Central memory CD8-positive, alpha-beta T cell (primary cell): ENCODE data around the gene ZNRF2.

Source experiments
- ATAC-seq: fragments of 150-1000 bp; cut with Tn5 transposase; replicated peaks from 2 replicates; pipeline ENCODE4 v1.10.0; 2022; ENCODE audit warnings: mild to moderate bottlenecking, moderate FRiP score, moderate number of reproducible peaks; ENCODE audit not compliant: poor library complexity, severe bottlenecking; ENCODE audit errors: extremely low read depth
- DNase-seq, 2 donors: peaks; one replicate each; pipeline ENCODE4 v3.0.0; 2021; ENCODE audit warnings: low spot score in 2 of 2
- H3K27ac Mint-ChIP-seq: one replicate; pipeline ENCODE4 v1.8.0; 2022; ENCODE audit warnings: low read depth, mild to moderate bottlenecking, moderate library complexity, mixed read lengths
- H3K27me3 Mint-ChIP-seq: one replicate; pipeline ENCODE4 v1.8.0; 2022; ENCODE audit warnings: mixed read lengths
- H3K36me3 Mint-ChIP-seq: one replicate; pipeline ENCODE4 v1.8.0; 2022; ENCODE audit warnings: mild to moderate bottlenecking, moderate library complexity, mixed read lengths; ENCODE audit not compliant: insufficient read depth
- H3K4me1 Mint-ChIP-seq: one replicate; pipeline ENCODE4 v1.8.0; 2022; ENCODE audit warnings: mixed read lengths
- H3K4me3 Mint-ChIP-seq: one replicate; pipeline ENCODE4 v1.8.0; 2022; ENCODE audit warnings: mild to moderate bottlenecking, moderate library complexity, mixed read lengths
- H3K9me3 Mint-ChIP-seq: one replicate; pipeline ENCODE4 v1.8.0; 2022; ENCODE audit warnings: mixed read lengths

Gene ZNRF2

DNA sequence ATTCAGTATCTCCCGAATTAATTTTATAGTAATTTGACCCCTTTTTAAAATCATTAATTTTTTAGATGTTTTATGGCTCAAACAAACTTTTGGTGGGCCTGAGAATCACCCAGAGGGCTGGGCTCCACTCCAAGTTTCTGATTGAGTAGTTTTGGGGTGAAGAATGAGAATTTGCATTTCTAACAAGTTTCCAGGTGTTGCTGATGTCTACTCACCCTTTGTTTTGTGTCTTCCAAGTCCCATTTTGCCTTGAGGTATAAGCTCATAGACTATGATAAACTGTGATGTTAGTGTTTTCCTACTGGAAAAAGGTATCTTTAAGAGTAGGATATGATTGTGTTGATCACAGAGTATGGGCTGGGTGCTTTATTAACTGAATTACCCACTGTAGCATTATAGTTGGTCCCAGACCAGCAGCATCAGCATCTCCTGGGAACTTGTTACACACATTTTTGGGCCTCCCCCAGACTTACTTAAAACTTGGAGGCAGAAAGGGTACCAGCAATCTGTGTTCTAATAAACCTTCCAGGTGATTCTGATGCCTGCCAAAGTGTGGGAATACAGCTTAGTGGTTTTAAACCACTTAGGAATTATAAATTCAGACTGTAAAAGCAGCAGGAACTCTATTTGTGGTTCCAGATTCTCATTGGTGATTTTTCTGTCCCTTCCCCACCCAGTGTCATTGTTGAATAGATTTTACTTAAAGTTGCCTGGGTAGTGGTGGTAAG is 19.1 kb downstream of the ZNRF2 start:
- Mint-ChIP-seq H3K9me3 (no peaks in the 10 kb centered on the region), H3K36me3 (peaks cover 5% of the 10 kb centered on the region), H3K27ac (no peak overlapping the region), H3K27me3 (no peaks in the 10 kb centered on the region), H3K4me1 (peaks cover 62% of the 10 kb centered on the region), H3K4me3 (no peak overlapping the region)
- ATAC-seq: no peak
- no peak for DNase-seq

DNA sequence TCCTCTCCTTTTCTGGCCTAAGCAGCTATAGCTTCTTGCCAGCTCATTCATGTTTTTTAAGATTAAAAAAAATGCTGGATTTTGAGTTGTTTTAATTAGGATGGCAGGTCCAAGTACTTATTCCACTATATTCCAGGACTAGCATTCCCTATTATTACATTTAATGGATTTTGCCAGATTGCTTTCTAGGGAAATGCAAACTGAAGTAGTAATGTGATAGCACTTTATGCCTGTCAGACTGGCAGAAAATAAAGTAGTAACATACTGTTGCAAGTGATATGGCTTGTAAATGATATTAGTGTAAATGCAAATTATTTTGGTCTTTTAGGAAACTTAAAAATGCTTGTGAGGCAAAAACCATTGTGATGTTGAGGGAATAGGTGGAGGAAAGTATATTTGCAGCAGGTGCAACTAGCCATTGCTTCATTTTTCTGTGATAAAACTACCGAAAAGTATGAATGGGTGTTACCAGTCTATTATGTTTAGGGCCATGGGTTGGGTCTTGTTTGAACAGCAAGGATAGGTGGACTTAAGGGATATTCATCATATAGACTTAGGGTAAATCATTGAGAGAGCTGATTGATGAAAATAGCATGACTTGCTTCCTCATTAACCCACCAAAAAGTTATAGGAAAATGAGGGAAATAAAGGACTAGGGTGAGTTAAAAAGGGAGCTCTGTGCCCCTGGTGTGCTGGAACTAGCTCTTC is 19.9 kb downstream of the ZNRF2 start:
- no peak overlapping the region for H3K4me3 Mint-ChIP-seq
- H3K27ac Mint-ChIP-seq: no peak overlapping the region
- H3K36me3 Mint-ChIP-seq: peaks cover 5% of the 10 kb centered on the region
- H3K9me3 Mint-ChIP-seq: no peaks in the 10 kb centered on the region
- no peak for DNase-seq
- H3K4me1 Mint-ChIP-seq: peaks cover 61% of the 10 kb centered on the region
- no peaks in the 10 kb centered on the region for H3K27me3 Mint-ChIP-seq
- ATAC-seq: no peak

DNA sequence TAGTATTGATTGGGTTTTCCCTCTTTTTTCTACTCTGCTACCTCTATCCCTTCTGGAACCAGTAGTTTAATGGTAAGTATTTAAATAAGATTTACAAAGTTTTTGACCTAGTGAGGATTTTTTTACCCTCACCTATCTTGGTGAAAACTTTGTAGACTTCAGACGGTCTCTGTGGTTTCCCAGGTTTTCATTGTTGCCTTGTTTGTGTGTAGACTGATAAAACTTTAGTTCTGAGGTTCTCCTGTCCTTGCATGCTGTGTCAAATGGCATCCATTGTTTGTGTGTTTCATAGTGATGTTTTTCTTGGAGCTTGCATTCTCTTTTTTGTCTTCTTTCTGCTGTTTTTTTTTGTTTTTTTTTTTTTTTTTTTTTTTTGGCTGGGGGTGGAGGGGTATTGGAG is 22.6 kb downstream of the ZNRF2 start:
- peak overlapping the region; percentile 84 for H3K27ac Mint-ChIP-seq
- peak overlapping the region; percentile 57 for H3K4me3 Mint-ChIP-seq
- peaks cover 69% of the 10 kb centered on the region for H3K4me1 Mint-ChIP-seq
- H3K9me3 Mint-ChIP-seq: no peaks in the 10 kb centered on the region
- no peaks in the 10 kb centered on the region for H3K27me3 Mint-ChIP-seq
- peaks cover 2% of the 10 kb centered on the region for H3K36me3 Mint-ChIP-seq
- ATAC-seq (peak; percentile 63), DNase-seq (no peak)

DNA sequence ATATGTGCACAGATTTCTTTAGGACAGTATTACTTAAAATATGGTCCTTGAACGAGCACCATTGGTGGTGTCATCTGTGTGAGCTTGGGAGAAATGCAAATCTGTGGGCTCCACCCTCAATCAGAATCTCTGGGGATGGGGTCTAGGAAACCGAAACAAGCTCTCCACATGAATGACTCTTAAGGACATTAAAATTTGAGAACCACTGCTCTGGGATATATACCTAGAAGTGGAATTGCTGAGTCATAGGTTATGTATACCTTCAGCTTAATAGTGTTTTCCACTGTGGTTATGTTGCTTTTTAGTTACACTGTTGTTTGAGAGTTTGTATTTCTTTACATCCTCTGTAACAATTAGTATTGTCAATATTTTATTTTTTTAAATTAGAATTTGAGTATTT is 24.0 kb downstream of the ZNRF2 start:
- no peak for DNase-seq
- peaks cover 70% of the 10 kb centered on the region for H3K4me1 Mint-ChIP-seq
- no peak overlapping the region for H3K27ac Mint-ChIP-seq

DNA sequence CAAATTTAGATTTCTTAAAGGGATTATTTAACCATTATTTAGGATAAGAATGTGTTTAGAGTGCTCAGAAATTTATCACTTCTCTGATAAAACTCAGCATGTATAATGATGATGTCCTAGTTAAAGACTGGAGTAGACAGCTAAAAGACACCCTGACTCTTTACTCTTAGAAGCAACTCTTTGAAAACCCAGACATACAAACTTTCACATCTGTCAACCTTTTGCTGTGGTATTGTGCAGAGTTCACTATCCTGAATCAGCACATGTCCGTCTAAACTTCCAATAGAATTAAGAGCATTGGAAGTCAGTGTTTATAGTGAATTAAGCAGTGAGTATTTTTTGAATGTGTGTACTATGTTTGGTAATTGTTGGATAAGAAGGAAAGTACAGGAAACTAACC is 24.9 kb downstream of the ZNRF2 start:
- no peak for ATAC-seq
- no peak overlapping the region for H3K4me3 Mint-ChIP-seq

More for the DNA sequence above, 24.0 kb downstream of the ZNRF2 start:
- Mint-ChIP-seq H3K27me3 (no peaks in the 10 kb centered on the region), H3K4me3 (no peak overlapping the region), H3K36me3 (no peaks in the 10 kb centered on the region), H3K9me3 (no peaks in the 10 kb centered on the region)
- no peak for ATAC-seq

DNA sequence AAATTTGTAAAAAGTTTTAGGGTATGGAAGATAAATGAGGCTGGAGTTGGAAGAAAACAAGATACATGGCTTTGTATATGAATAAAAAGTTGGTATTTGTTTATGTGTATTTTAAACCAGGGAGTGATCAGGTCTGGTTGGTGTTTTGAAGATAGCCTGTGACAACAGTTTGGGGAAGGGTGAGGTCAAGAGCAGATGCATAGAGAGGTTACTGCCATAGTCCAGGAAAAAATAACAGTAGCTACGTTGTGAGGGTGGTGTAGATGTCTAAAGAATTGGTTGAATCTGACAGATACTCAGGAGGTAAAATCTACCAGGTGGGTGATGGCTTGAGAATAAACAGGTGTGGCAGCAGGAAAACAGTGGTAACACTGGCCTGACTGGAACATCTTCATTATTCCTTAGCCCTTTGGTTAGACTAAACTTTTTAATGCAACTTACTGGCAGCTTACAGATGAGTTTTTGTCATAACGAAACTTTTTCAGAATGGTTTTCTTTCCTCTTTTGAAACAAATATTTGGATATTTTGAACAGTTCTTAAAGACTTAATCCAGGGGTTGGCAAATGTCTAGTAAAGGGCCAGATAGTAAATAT is 25.5 kb downstream of the ZNRF2 start:
- Mint-ChIP-seq H3K27me3 (no peaks in the 10 kb centered on the region), H3K36me3 (no peaks in the 10 kb centered on the region), H3K4me3 (no peak overlapping the region), H3K9me3 (no peaks in the 10 kb centered on the region), H3K4me1 (peaks cover 67% of the 10 kb centered on the region), H3K27ac (peak overlapping the region; percentile 2)
- ATAC-seq (no peak), DNase-seq (no peak)

More for the DNA sequence above, 24.9 kb downstream of the ZNRF2 start:
- Mint-ChIP-seq H3K36me3 (no peaks in the 10 kb centered on the region), H3K27me3 (no peaks in the 10 kb centered on the region), H3K27ac (peak overlapping the region; percentile 2), H3K9me3 (no peaks in the 10 kb centered on the region), H3K4me1 (peaks cover 69% of the 10 kb centered on the region)
- DNase-seq: no peak

DNA sequence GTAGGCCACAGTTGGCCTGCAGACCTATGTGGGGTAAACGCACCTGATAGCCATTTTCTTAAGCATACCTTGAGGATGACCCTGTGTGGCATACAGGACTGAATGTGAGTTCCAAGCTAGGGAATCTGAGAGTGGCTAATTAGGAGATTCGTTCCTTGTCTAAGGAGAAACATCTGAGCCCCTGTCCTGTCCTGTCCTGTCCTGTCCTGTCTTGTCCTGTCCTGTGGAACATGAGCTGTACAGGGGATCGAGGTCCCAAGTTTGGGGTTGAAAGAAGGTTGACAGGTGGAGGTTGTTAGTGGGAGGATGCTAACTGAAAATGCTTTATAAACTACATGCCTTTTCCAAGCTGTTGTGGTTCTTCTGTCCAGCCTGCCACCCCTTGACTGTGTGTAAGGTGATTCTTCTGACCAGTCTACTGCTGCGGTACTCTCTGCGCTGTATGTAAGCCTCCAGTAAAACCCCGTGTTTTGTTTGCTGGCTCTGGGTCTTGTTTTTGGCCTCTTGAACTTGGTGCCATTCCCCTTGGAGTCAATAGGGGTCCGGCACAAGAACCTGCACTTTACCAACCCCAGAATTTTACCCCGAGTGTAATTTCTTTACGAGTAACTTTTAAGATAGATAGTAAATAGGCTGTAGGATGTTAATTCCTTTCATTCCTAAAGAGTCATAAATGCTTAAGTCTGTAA is 26.4 kb downstream of the ZNRF2 start:
- Mint-ChIP-seq H3K4me3 (no peak overlapping the region), H3K27me3 (no peaks in the 10 kb centered on the region), H3K4me1 (peaks cover 64% of the 10 kb centered on the region), H3K9me3 (no peaks in the 10 kb centered on the region), H3K36me3 (peaks cover 2% of the 10 kb centered on the region), H3K27ac (no peak overlapping the region)
- ATAC-seq: no peak
- DNase-seq: no peak

DNA sequence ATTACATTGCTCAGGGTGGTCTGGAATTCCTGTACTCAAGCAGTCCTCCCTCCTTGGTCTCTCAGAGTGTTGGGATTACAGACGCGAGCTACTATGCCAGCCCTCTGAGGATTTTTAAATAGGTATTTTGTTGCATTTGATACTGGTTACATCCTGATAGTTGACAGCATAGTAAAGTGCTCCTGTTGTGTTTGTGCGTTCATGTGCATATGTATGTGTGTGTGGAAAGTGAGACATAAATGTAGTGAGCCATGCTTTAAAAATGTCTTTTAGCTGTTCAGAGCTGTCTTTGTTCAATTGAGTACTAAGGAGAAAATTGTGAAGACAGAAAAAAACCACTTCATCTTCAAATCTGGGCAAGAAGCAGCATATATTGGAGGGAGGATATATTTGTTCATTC is 27.8 kb downstream of the ZNRF2 start:
- Mint-ChIP-seq H3K27ac (no peak overlapping the region), H3K9me3 (no peaks in the 10 kb centered on the region), H3K4me3 (no peak overlapping the region), H3K4me1 (peaks cover 57% of the 10 kb centered on the region), H3K27me3 (no peaks in the 10 kb centered on the region), H3K36me3 (peaks cover 2% of the 10 kb centered on the region)
- DNase-seq (no peak), ATAC-seq (no peak)

DNA sequence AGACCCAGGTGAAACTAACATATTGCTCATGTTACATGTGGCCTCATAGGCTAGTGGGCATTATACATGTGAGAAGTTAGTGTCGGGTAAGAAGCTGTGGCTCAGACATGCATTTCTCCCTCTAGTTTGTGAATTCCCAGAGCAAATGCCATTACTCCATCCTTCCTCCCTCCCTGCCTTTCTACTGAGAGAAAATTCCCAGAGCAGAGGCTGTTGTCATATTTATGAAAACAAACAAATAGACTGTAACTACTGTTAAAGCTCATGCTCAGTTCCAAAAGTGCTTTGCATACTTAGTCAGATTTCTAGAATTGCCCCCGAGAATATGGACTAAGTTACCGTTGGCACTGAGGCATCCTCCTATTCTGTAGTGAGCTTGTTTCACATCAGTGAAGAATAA is 29.0 kb downstream of the ZNRF2 start:
- DNase-seq (no peak), ATAC-seq (no peak)
- H3K27me3 Mint-ChIP-seq: no peaks in the 10 kb centered on the region
- H3K4me3 Mint-ChIP-seq: no peak overlapping the region
- H3K9me3 Mint-ChIP-seq: no peaks in the 10 kb centered on the region
- no peak overlapping the region for H3K27ac Mint-ChIP-seq
- H3K4me1 Mint-ChIP-seq: peaks cover 58% of the 10 kb centered on the region
- H3K36me3 Mint-ChIP-seq: peaks cover 2% of the 10 kb centered on the region

DNA sequence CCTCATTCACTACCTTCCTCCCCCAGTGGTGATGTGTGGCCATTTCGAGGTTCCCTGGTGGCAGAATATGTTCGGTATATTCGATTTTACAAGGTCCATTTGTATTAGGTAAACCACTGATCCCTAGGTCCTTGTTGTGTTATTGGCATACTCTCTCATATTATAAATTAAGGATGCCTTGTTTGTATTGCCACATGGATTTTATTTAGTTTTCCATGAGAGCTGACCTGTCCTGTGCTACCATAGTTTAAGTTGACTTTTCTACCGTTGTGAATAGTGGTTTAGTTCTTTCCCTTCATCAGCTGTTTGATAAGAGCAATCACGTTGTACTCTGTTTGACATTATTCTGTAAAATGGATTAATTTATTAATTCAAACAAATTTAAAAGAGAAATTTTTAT is 29.4 kb downstream of the ZNRF2 start:
- Mint-ChIP-seq H3K4me3 (no peak overlapping the region), H3K4me1 (peaks cover 62% of the 10 kb centered on the region), H3K27ac (no peak overlapping the region)

DNA sequence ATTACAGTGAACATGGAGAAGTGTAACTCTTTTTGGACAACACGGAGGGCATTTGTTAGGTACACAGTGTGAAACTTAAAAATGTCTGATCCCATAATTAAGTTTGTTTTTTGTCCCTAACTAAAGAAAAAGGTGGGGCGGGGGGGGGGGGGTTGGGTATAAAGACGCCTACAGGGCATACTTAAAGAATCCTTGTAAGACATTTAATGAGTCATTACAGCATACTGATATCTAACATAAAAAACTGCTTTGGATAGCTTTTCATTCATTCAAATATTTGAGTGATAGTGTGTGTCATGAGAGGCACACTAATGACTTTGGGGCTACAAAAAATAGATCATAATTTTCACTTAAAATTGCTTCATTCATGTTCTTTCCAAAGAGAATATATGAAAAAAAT is 31.2 kb downstream of the ZNRF2 start:
- Mint-ChIP-seq H3K36me3 (peaks cover 2% of the 10 kb centered on the region), H3K4me3 (no peak overlapping the region), H3K27me3 (no peaks in the 10 kb centered on the region), H3K4me1 (peaks cover 69% of the 10 kb centered on the region), H3K27ac (no peak overlapping the region), H3K9me3 (no peaks in the 10 kb centered on the region)
- no peak for ATAC-seq
- no peak for DNase-seq

More for the DNA sequence above, 29.4 kb downstream of the ZNRF2 start:
- H3K36me3 Mint-ChIP-seq: peaks cover 2% of the 10 kb centered on the region
- DNase-seq: no peak
- no peak for ATAC-seq
- H3K27me3 Mint-ChIP-seq: no peaks in the 10 kb centered on the region
- H3K9me3 Mint-ChIP-seq: no peaks in the 10 kb centered on the region

DNA sequence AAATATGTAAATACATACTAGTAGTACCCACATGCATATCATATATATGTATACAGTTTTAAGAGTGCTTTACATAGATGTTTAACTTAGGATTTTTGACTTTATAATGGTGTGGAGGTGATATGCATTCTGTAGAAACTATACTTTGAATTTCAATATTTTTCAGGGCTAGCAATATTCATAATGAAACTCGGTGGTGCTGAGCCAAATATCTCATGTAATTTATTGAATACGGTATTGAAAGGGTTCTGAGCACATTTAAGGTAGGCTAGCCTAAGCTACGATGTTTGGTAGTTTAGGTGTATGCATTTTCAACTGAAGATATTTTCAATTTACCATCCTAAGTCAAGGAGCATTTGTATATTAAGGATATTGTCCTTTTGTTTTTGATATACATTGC is 36.0 kb downstream of the ZNRF2 start:
- Mint-ChIP-seq H3K9me3 (no peaks in the 10 kb centered on the region), H3K36me3 (peaks cover 3% of the 10 kb centered on the region), H3K4me1 (peaks cover 70% of the 10 kb centered on the region), H3K4me3 (peak overlapping the region; percentile 77), H3K27ac (peak overlapping the region; percentile 99), H3K27me3 (no peaks in the 10 kb centered on the region)
- ATAC-seq (no peak), DNase-seq (no peak)
